Measurements from ENCODE around the gene DGKI. TPM values are rescaled to one million over a fixed set of nuclear protein-coding genes. Genes with fewer than 3 reads are reported as not detected.

DGKI gene
- polyA plus RNA-seq, 12 donors: 0.23 to 1.9 (median 0.84) TPM; not detected in 2

GRCh38 chr7:137603043-137603442 lies 243.7 kb downstream of the DGKI start:
- no peak for DNase-seq

- no peak for DNase-seq
Measured at GRCh38 chr7:137601642-137602041, 245.1 kb downstream of the DGKI start.

GRCh38 chr7:137597856-137598255 lies 248.9 kb downstream of the DGKI start:
- no peak for DNase-seq

DNA sequence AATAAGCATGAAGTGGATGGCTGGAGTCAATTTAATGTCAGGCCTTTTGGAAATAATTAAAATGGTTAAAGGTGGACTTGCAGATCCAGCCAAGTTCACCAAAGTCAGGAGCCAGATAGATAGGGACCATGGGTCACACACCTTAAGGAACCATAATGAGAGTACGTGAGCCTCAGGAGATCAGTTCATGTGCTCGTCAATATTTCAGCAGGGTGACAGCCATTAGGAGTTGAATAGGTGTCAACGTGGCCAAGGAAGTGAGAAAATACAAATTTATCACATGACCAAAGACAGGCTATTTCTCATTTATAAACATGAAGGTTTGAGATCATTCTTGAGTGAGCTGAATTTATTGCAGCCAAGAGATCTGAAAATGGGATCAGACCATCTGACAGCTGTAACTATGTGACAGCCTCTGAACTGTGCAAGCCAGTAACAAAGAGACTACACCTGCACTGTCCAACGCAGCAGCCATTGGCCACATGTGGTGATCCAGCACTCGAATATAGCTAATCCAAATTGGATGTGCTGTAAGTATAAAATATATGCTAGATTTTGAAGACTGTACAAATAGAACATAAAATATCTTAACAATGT lies 253.6 kb downstream of the DGKI start:
- DNase-seq: no peak

DNA sequence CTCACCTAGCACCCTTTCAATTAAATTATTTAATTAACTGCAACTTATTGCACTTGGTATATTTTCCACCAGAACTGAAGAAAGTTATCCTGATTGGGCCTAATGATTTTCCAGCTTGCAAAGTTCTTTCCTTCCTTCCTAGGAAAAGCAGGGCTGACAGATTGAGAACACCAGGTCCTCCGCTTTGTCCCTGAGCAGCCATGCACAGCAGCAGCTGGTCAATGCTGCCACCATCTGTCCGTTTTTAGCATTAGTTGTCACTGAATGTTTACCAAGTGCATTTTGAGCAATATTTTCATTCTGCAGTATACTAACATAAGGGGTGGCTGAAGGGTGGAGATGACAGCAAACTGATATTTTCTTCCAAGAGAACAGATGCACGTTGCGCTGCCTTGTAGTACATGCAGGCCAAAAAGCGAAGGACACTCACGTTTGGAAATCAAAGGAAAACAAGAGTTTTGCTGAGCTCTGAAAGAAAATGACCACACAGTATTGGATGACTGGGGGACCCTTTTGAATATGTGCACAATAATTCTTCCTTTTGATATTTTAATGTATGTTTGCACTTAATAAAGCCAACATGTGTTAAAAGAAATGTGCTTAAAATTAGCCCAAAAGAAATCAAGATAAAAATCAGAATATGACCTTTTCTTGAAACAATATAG lies 254.4 kb downstream of the DGKI start:
- DNase-seq: peak; percentile 81

DNA sequence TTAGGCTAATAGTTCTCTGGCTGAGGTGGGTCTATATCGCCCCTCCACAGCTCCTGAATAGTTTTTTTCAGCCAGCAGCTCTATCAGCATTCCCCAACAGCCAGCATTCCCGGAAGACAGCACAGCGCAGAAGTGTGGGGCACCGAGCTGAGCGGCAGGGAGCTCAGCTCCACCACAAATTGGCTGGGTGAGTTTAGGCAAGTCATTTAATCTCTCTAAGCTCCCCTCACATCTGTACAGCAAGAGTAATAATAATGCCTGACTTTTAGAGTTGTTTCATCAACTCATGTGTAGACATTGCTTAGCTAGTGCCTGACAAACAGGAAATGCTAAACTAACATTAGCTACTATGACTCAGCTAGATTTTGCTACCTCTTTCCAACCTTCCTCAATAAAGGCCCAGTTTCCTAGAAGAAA lies 255.3 kb downstream of the DGKI start:
- no peak for DNase-seq

DNA sequence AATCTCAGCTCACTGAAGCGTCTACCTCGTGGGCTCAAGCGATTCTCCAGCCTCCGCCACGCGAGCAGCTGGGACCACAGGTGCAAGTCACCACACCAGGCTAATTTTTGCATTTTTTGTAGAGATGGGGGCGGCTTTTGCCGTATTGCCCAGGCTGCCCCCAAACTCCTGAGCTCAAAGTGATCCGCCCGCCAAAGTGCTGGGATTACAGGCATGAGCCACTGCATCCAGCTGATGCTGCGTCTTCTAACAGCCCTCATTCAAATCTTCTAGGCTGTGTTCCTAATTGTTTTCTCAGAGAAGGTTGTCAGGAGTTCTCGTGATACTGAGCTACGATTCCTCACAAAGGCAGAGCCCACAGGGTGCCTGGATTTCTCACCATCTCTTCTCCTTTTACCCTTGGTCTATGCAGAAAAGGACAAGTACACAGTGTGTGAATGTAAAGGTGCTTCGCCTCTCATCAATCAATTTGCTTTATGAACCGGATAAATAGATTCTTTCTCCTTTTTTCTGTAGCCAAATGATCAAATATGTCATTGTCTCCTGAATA lies 255.9 kb downstream of the DGKI start:
- DNase-seq: no peak

GRCh38 chr7:137590071-137590755 lies 256.6 kb downstream of the DGKI start:
- no peak for DNase-seq

GRCh38 chr7:137587326-137587725 lies 259.4 kb downstream of the DGKI start:
- DNase-seq: no peak

DNA sequence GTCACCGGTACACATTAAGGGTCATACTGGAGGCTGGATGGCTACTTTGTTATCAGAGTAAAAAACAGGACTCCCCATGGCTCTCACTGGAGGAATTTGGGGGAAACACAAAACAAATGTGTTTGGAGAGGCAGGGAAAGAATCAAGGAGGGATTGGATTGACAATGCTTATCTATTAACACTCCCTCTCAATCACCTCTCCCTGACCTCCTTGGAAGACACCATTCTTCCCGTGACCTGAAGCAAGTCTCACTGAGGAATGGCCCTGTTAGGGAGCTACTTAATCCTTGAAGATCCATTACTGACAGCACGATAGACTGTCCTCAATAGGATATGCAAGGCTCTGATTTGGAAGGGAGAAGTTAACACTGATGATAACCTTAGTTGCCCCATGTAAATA lies 261.2 kb downstream of the DGKI start:
- no peak for DNase-seq

GRCh38 chr7:137583172-137583571 lies 263.6 kb downstream of the DGKI start:
- DNase-seq: no peak

DNA sequence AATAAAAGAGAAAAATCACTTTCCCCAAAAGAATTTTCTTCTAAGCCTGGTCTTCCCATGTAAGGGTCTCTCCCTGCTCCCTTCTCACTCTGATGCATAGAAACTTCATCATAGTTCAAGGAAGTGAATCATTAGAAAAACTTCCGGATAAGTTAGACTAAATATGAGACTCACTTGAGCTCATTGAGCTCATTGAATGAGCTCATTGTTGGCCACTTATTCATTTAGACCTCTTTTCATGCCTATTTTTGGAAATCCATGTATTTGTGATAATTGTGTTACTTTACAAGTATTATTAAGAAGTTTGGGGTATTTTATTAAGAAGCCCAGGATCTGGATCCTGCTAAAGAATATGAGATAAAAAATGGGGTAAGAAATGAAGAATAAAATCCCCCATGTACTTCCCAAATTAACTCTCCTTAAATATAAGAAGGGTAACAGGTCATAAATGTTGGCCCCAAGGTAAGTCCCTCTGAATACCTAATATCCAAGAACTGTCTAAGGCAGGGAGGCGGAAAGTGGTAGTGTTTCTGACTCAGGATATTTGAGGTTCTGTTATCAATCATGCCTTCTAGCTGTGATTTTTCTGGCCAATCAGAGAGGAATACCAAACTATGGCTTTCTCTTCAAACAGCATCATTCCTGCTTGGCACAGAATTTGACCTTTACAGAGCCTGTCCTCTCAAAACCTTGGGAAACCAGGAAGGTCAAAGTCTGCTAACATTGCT lies 266.7 kb downstream of the DGKI start:
- no peak for DNase-seq

- DNase-seq: no peak
Measured at GRCh38 chr7:137578541-137578940, 268.2 kb downstream of the DGKI start.

DNA sequence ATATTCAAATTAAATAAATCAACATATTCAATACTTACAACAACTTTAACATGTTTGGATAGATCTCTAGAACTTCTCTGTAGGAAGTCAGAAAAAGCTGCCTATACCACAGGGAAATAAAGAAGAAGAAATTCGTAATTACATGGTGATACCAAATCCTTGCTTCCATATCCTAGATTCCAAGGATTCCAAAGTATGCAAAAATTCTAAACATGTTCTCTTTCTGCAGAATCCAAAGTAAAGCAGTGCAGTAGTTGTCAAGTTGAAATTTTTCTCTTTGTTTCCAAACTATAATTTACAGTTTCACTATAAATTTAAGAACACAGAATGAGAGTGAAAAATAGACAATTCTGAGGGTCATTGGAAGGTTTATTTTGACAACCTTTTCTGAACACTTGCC lies 269.6 kb downstream of the DGKI start:
- no peak for DNase-seq

DNA sequence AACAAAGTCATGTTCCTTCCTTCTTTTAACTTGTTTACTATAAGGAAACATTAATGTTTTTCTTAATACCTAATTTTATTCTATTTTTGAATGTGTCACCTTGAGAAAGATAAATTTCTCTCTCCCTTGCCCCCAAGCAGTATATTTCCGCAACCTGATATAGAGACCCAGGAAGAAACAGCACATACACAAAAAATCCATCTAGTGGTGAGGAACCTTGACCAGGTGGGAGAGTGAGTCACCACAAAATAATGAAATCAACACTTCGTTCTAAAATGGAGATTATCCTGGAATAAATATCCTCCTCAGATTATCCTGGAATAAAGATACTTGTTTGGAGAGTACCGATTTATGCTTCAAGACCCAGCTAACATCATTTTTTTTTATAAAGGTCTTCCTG lies 270.3 kb downstream of the DGKI start:
- no peak for DNase-seq

- no peak for DNase-seq
Measured at GRCh38 chr7:137574812-137575211, 272.0 kb downstream of the DGKI start.

GRCh38 chr7:137572056-137572784 lies 274.6 kb downstream of the DGKI start:
- DNase-seq: peak; percentile 74

- DNase-seq: no peak
Measured at GRCh38 chr7:137564677-137565076, 282.1 kb downstream of the DGKI start.

DNA sequence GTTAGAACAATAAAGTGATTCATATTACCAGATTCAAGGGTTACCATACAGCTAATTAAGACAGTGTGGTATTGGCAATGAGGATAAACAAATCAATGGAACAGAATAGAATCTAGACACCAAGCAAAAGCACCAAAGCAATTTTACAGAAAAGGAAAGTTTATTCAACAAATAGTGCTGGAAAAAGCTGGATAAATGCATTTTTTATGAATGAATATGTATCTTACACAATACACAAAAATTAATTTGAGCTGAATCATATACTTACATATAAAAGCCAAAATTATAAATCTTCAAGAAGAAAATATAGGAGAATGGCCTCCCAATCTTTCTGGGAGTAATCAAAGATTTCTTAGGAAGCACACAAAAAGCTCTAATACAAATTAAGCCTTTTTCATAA lies 282.8 kb downstream of the DGKI start:
- no peak for DNase-seq

- DNase-seq: no peak
Measured at GRCh38 chr7:137547485-137547884, 299.3 kb downstream of the DGKI start.

DNA sequence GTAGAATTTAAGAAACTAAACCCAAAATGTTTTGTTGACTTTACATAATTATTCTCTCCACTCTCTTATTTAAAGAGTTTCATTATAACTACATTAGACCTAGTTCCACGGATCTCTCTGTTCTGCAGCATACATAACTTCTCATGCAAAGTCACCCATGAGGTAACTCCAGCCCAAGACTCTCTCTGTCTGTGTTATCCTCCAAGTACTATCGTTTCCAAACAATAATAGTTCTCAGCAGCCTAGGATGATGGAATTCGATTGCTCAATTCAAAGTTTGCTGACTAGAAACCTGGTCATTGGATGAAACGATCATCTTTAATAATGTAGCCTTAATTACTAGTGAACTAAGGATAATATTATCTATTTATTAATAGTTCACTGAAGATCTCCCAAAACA lies 300.1 kb downstream of the DGKI start:
- DNase-seq: no peak

- DNase-seq: no peak
Measured at GRCh38 chr7:137546009-137546408, 300.8 kb downstream of the DGKI start.
